Adrenal gland (tissue), 12 donors: ENCODE results near the gene ADAMTSL1. TPM values are rescaled to one million over a fixed set of nuclear protein-coding genes. Genes with fewer than 3 reads are reported as not detected.

Experiments used
- DNase-seq, 7 donors: peaks; one replicate each; pipeline ENCODE4 v3.0.0-alpha.2; 2019 to 2020
- H3K27ac ChIP-seq, 5 donors: fragments of 200-600 bp; sonication (generic) in 4 of 5; 1 replicate in 3 of 5; 2 replicates in 2 of 5; pipeline versions ENCODE4 v1.5.1 to v1.8.0; 2016 to 2020; ENCODE audit warnings: mild to moderate bottlenecking in 1 of 5
- H3K27me3 ChIP-seq: fragments of 200-600 bp; 2 replicates; pipeline ENCODE4 v1.8.0; 2021
- H3K36me3 ChIP-seq, 2 donors: fragments of 200-600 bp; replicated peaks in 1 of 2; 1 replicate in 1 of 2; 2 replicates in 1 of 2; pipeline versions ENCODE4 v1.5.1 to v1.8.0; 2018 to 2022
- H3K4me1 ChIP-seq, 2 donors: fragments of 200-600 bp; replicated peaks in 1 of 2; 1 replicate in 1 of 2; 2 replicates in 1 of 2; pipeline versions ENCODE4 v1.5.1 to v1.8.0; 2018 to 2021
- H3K4me3 ChIP-seq, 4 donors: fragments of 200-600 bp; sonication (generic) in 3 of 4; one replicate each; pipeline ENCODE4 v1.5.1; 2016 to 2018
- H3K9me3 ChIP-seq, 3 donors: fragments of 200-600 bp; sonication (generic) in 1 of 3; replicated peaks in 1 of 3; 1 replicate in 2 of 3; 2 replicates in 1 of 3; pipeline versions ENCODE4 v1.5.1 to v1.8.0; 2016 to 2021
- CTCF ChIP-seq, 6 experiments: fragments of 450-650 bp in 4 of 6; fragments of 200-600 bp in 2 of 6; sonication (generic) in 1 of 6; IDR thresholded peaks; 1 replicate in 5 of 6; 2 replicates in 1 of 6; pipeline versions ENCODE4 v1.5.1 to v1.8.0; 2016 to 2021; ENCODE audit warnings: antibody characterized with exemption in 6 of 6, mild to moderate bottlenecking in 2 of 6, moderate library complexity in 1 of 6
- POLR2A ChIP-seq, 2 donors: fragments of 450-650 bp; IDR thresholded peaks; one replicate each; pipeline ENCODE4 v1.6.1; 2017; ENCODE audit warnings: antibody characterized with exemption in 2 of 2, mild to moderate bottlenecking in 2 of 2, moderate library complexity in 1 of 2
- WGBS, 4 donors: extraction: QIAGEN DNeasy Blood & Tissue Kit in 2 of 4; methylation state at CpG; one replicate each; pipeline versions ENCODE4 v1.1.5 to v1.1.7; 2013 to 2017; 5-methylcytosine and 5-hydroxymethylcytosine counted together
- intact Hi-C, 2 donors: fragments of 100-400 bp; cut with DNase I; formaldehyde crosslinking; loops; one replicate each; pipeline versions ENCODE4 v1.14.1 to v1.15.0; 2022 to 2023
- polyA plus RNA-seq, 3 donors: library from polyadenylated mRNA; stranded (reverse); fragments of 200-250 nt in 2 of 3; fragments of 350-450 nt in 1 of 3; fragmentation: Illumina TruSeq in 1 of 3; extraction: RNeasy Lipid Tissue Mini Kit (QIAGEN cat#74804) in 1 of 3; gene quantifications; one replicate each; pipeline ENCODE4 v1.2.3, GENCODE V29; 2013 to 2014
- total RNA-seq, 9 donors: library from RNA; depleted of rRNA in 4 of 9; stranded (reverse); fragments of >200 nt in 4 of 9; fragments of 120-200 nt in 1 of 9; fragmentation: NEBNext Ultra II Directional in 1 of 9; extraction: Animal tissue kit (Norgen Biotek cat#: 25700) in 1 of 9; gene quantifications; one replicate each; pipeline versions ENCODE4 v1.1.0 to v1.2.4, GENCODE V29; 2013 to 2023
- donor health status: healthy with polysubstance abuse.
- donor health status: Bipolar disorder and iron deficiency.
- donor health status: DM: yes; HTN: yes; CAD: no.
- donor health status: DM: no; HTN: no; CAD: no.
- donor health status: DM: no; HTN: no; CAD: no.
- donor health status: DM: yes; HTN: yes; CAD: no.

Gene ADAMTSL1
- total and polyA plus RNA-seq, 12 donors: 4.9 to 38.1 (median 20.6) TPM

GRCh38 chr9:18683851-18684250 lies 209.9 kb downstream of the ADAMTSL1 start:
- Histone ChIP-seq H3K36me3 (no peaks in the 10 kb centered on the region), H3K9me3 (no peaks in the 10 kb centered on the region), H3K27ac (no peak overlapping the region), H3K4me1 (no peaks in the 10 kb centered on the region), H3K27me3 (no peaks in the 10 kb centered on the region), H3K4me3 (no peak overlapping the region)
- no peak for TF ChIP-seq CTCF (IDR thresholded peaks at IDR 0.05)
- no peak for TF ChIP-seq POLR2A (IDR thresholded peaks at IDR 0.05)
- no peak for DNase-seq
- WGBS, 4 donors: 64 to 73% (median 69%) methylated on average over 1 of the region's 1 CpG
- intact Hi-C loops: no loop called here

- Histone ChIP-seq H3K9me3 (no peaks in the 10 kb centered on the region), H3K27ac (no peak overlapping the region), H3K36me3 (no peaks in the 10 kb centered on the region), H3K27me3 (no peaks in the 10 kb centered on the region), H3K4me1 (no peaks in the 10 kb centered on the region), H3K4me3 (no peak overlapping the region)
- WGBS, 4 donors: 82 to 84% (median 84%) methylated on average over 5 of the region's 5 CpGs
- DNase-seq: no peak
- TF ChIP-seq POLR2A (IDR thresholded peaks at IDR 0.05): no peak
- no peak for TF ChIP-seq CTCF (IDR thresholded peaks at IDR 0.05)
- intact Hi-C loops: no loop called here
These were observed 210.8 kb downstream of the ADAMTSL1 start for GRCh38 chr9:18684593-18685317.

- no peaks in the 10 kb centered on the region for H3K36me3 ChIP-seq
- TF ChIP-seq POLR2A (IDR thresholded peaks at IDR 0.05) (no peak), CTCF (IDR thresholded peaks at IDR 0.05) (no peak)
- H3K27me3 ChIP-seq: no peaks in the 10 kb centered on the region
- H3K9me3 ChIP-seq: no peaks in the 10 kb centered on the region
- DNase-seq: no peak
- no peaks in the 10 kb centered on the region for H3K4me1 ChIP-seq
- WGBS, 4 donors: 66 to 87% (median 79%) methylated on average over 6 of the region's 6 CpGs
- no peak overlapping the region for H3K27ac ChIP-seq
- no peak overlapping the region for H3K4me3 ChIP-seq
- intact Hi-C loops: no loop called here
These were observed 214.9 kb downstream of the ADAMTSL1 start for GRCh38 chr9:18688581-18689565.

GRCh38 chr9:18689921-18690320 lies 216.0 kb downstream of the ADAMTSL1 start:
- intact Hi-C loops: no loop called here
- no peak overlapping the region for H3K27ac ChIP-seq
- H3K4me1 ChIP-seq: no peaks in the 10 kb centered on the region
- no peaks in the 10 kb centered on the region for H3K36me3 ChIP-seq
- TF ChIP-seq CTCF (IDR thresholded peaks at IDR 0.05): no peak
- H3K4me3 ChIP-seq: no peak overlapping the region
- no peaks in the 10 kb centered on the region for H3K9me3 ChIP-seq
- no peak for DNase-seq
- no peaks in the 10 kb centered on the region for H3K27me3 ChIP-seq
